Measurements from ENCODE around the gene SERHL2.
"Not testable (repeated sequence)": the region's sequence is repeated elsewhere in the genome, so short reads cannot be mapped to it uniquely, and the experiment has no call there.

SERHL2 gene

GRCh38 chr22:42552294-42552647 is 1.5 kb upstream of the SERHL2 start:
- H3K27ac Mint-ChIP-seq: not testable (repeated sequence)

DNA sequence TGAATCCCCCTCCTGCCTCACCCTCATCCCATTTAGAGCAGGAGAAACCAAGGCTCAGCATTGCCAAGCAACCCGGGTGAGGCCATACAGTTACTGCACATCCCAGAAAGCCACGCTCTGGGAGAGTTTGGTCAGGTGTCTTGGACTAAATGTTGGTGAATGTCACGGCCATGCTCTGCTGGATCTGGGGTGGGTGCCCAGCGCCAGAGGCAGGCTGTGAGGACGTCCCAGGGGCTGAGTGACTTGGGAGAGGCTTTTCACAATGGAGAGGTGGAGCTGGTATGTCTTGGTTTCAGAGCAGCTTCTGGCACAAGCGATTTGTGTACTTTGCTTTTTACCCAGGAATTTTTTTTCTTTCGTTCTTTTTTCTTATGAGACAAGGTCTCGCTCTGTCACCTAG is 6.6 kb downstream of the SERHL2 start:
- peaks cover 13% of the 10 kb centered on the region for H3K4me1 Mint-ChIP-seq
- H3K27me3 Mint-ChIP-seq: no peaks in the 10 kb centered on the region
- H3K27ac Mint-ChIP-seq: peak overlapping the region in 1 of 2 donors; percentile 49
- DNase-seq (no peak), ATAC-seq (no peak)
- H3K9me3 Mint-ChIP-seq: no peaks in the 10 kb centered on the region
- H3K4me3 Mint-ChIP-seq: no peak overlapping the region

More at GRCh38 chr22:42552294-42552647, 1.5 kb upstream of the SERHL2 start:
- not testable (repeated sequence) for H3K9me3 Mint-ChIP-seq, H3K27me3 Mint-ChIP-seq, ATAC-seq, DNase-seq
- Mint-ChIP-seq H3K4me3 (peak overlapping the region; percentile 58 to 70), H3K4me1 (peaks cover 24% of the 10 kb centered on the region)

- no peak overlapping the region for H3K4me3 Mint-ChIP-seq
- no peak for DNase-seq
- H3K27ac Mint-ChIP-seq: peak overlapping the region in 1 of 2 donors; percentile 49
- H3K27me3 Mint-ChIP-seq: no peaks in the 10 kb centered on the region
- peaks cover 13% of the 10 kb centered on the region for H3K4me1 Mint-ChIP-seq
- peak; percentile 64 for ATAC-seq
- H3K9me3 Mint-ChIP-seq: no peaks in the 10 kb centered on the region
Measured at GRCh38 chr22:42560781-42561180, 7.0 kb downstream of the SERHL2 start.

DNA sequence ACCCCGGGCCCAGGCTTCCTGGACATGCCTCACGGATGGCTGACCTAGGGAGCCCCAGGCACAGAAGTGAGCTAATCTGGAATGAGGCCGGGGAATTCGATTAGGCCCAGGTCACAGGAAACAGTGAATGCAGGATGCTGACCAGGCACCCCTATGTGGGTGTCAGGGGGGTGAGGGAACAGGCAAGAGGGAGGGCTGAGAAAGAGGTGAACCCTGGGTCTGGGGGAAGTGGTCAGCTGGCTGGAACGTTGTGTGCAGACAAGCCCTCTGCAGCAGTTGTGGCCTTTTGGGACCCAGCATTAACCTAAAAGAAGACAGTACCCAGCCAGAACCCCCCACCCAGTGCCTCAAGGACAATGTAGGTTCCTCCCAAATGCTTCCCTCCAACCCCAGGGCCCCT is 8.1 kb downstream of the SERHL2 start:
- DNase-seq: no peak
- ATAC-seq: no peak
- Mint-ChIP-seq H3K4me3 (no peak overlapping the region), H3K4me1 (peaks cover 13% of the 10 kb centered on the region), H3K27ac (peak overlapping the region in 1 of 2 donors; percentile 54), H3K27me3 (no peaks in the 10 kb centered on the region), H3K9me3 (no peaks in the 10 kb centered on the region)

- H3K4me1 Mint-ChIP-seq: peaks cover 13% of the 10 kb centered on the region
- H3K27ac Mint-ChIP-seq: no peak overlapping the region
- H3K9me3 Mint-ChIP-seq: no peaks in the 10 kb centered on the region
- ATAC-seq (no peak), DNase-seq (no peak)
- no peaks in the 10 kb centered on the region for H3K27me3 Mint-ChIP-seq
- no peak overlapping the region for H3K4me3 Mint-ChIP-seq
Measured at GRCh38 chr22:42562279-42562678, 8.5 kb downstream of the SERHL2 start.

GRCh38 chr22:42562684-42563083 is 8.9 kb downstream of the SERHL2 start:
- H3K27ac Mint-ChIP-seq: peak overlapping the region in 1 of 2 donors; percentile 59
- H3K4me1 Mint-ChIP-seq: peaks cover 13% of the 10 kb centered on the region
- no peak overlapping the region for H3K4me3 Mint-ChIP-seq
- no peaks in the 10 kb centered on the region for H3K9me3 Mint-ChIP-seq
- DNase-seq (no peak), ATAC-seq (no peak)
- no peaks in the 10 kb centered on the region for H3K27me3 Mint-ChIP-seq

GRCh38 chr22:42563943-42564342 is 10.2 kb downstream of the SERHL2 start:
- not testable (repeated sequence) for H3K27me3 Mint-ChIP-seq, H3K4me3 Mint-ChIP-seq, DNase-seq, H3K9me3 Mint-ChIP-seq, H3K27ac Mint-ChIP-seq, ATAC-seq
- H3K4me1 Mint-ChIP-seq: peaks cover 13% of the 10 kb centered on the region

DNA sequence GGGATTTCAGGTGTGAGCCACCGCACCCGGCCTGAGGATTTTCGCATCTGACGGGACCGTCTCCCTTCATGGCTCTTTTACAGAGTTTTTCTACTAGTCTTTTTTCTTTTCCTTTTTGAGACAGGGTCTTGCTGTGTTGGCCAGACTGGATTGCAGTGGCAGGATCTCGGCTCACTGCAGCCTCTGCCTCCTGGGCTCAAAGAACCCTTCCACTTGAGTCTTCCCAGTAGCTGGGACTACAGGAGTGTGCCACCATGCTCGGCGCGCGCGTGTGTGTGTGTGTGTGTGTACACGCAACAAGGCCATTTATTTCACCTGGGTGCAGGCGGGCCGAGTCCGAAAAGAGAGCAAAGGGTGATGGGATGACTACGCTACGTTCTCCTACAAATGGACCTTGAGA is 10.9 kb downstream of the SERHL2 start:
- ATAC-seq: no peak
- Mint-ChIP-seq H3K27me3 (no peaks in the 10 kb centered on the region), H3K4me1 (peaks cover 13% of the 10 kb centered on the region), H3K4me3 (no peak overlapping the region), H3K27ac (no peak overlapping the region), H3K9me3 (no peaks in the 10 kb centered on the region)
- DNase-seq: no peak

- no peak for DNase-seq
- H3K9me3 Mint-ChIP-seq: no peaks in the 10 kb centered on the region
- no peaks in the 10 kb centered on the region for H3K27me3 Mint-ChIP-seq
- peak; percentile 11 for ATAC-seq
- H3K4me1 Mint-ChIP-seq: peaks cover 10% of the 10 kb centered on the region
- no peak overlapping the region for H3K4me3 Mint-ChIP-seq
- H3K27ac Mint-ChIP-seq: no peak overlapping the region
Measured at GRCh38 chr22:42565956-42566355, 12.2 kb downstream of the SERHL2 start.

DNA sequence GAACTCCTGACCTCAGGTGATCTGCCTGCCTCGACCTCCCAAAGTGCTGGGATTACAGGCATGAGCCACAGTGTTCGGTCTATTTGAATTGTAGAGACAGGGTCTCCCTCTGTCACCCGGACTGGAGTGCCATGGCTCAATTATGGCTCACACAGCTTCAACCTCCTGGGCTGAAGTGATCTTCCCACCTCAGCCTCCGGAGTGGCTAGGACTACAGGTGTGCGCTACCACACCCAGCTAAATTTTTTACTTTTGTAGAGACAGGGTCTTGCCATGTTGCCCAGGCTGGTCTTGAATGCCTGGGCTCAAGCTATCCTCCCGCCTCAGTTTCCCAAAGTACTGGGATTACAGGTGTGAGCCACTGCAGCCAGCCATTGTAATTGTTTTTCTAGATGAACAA is 14.2 kb downstream of the SERHL2 start:
- not testable (repeated sequence) for DNase-seq, H3K4me1 Mint-ChIP-seq, H3K27me3 Mint-ChIP-seq, ATAC-seq, H3K4me3 Mint-ChIP-seq, H3K9me3 Mint-ChIP-seq
- H3K27ac Mint-ChIP-seq: peak overlapping the region in 1 of 2 donors; percentile 27

- ATAC-seq, H3K27ac Mint-ChIP-seq, H3K27me3 Mint-ChIP-seq, H3K9me3 Mint-ChIP-seq, H3K4me1 Mint-ChIP-seq, DNase-seq, H3K4me3 Mint-ChIP-seq: not testable (repeated sequence)
Measured at GRCh38 chr22:42570580-42570979, 16.8 kb downstream of the SERHL2 start.

- H3K27me3 Mint-ChIP-seq, H3K4me1 Mint-ChIP-seq, ATAC-seq, DNase-seq, H3K9me3 Mint-ChIP-seq, H3K4me3 Mint-ChIP-seq: not testable (repeated sequence)
- H3K27ac Mint-ChIP-seq: peak overlapping the region in 1 of 2 donors; percentile 34
Measured at GRCh38 chr22:42571068-42571467, 17.3 kb downstream of the SERHL2 start.

DNA sequence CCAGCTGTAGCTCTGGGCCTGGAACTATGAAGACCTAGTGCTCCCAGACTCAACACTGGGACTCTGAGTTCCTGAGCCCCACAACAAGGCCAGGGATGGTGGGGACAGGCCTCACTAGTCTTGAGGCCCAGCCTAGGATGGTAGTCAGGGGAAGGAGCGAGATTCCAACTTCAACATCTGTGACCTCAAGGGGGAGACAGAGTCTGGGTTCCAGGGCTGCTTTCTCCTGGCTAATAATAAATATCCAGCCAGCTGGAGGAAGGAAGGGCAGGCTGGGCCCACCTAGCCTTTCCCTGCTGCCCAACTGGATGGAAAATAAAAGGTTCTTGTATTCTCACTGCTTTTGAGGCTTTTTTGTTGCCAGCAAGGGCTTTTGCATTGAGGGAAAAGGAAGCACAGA is 20.3 kb downstream of the SERHL2 start:
- H3K27me3 Mint-ChIP-seq, H3K9me3 Mint-ChIP-seq, DNase-seq, ATAC-seq, H3K4me1 Mint-ChIP-seq, H3K4me3 Mint-ChIP-seq: not testable (repeated sequence)
- peak overlapping the region in 1 of 2 donors; percentile 25 for H3K27ac Mint-ChIP-seq

GRCh38 chr22:42574468-42574867 is 20.7 kb downstream of the SERHL2 start:
- H3K4me1 Mint-ChIP-seq, H3K4me3 Mint-ChIP-seq, H3K9me3 Mint-ChIP-seq, H3K27me3 Mint-ChIP-seq, DNase-seq, ATAC-seq: not testable (repeated sequence)
- peak overlapping the region in 1 of 2 donors; percentile 25 for H3K27ac Mint-ChIP-seq

DNA sequence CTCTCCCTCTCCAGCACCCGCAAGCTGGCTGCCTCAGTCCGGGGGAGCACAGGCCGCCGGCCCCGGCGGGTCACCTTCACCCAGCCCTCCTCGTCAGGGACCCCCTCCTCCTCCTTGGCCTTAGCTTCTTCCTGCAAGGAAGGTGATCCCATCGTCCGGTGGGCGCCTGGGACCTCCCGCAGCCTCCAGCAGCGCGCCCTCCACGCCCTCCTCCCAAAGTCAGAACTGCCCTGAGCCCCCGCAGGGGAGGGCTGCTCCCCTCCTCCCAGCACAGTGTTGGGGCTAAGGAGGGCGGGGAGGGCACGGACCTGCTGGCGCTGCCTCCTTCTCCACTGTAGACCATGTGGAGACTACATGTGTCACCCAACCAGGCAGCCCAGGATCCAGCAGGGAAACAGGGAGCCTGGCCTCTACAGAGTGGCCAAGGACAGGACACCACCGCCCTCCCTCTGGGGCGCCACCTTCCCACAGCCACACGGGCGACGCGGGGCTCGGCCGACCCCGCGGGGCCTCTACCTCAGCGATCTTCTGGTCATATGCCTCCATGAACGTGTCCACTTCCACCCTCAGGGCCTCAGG is 22.3 kb downstream of the SERHL2 start:
- H3K4me1 Mint-ChIP-seq, DNase-seq, H3K4me3 Mint-ChIP-seq, H3K9me3 Mint-ChIP-seq, H3K27me3 Mint-ChIP-seq: not testable (repeated sequence)
- peak overlapping the region in 1 of 2 donors; percentile 19 for H3K27ac Mint-ChIP-seq
- ATAC-seq: peak; percentile 20

GRCh38 chr22:42577141-42577540 is 23.4 kb downstream of the SERHL2 start:
- H3K27ac Mint-ChIP-seq: peak overlapping the region; percentile 12 to 74
- not testable (repeated sequence) for H3K4me3 Mint-ChIP-seq, H3K27me3 Mint-ChIP-seq, ATAC-seq, DNase-seq, H3K9me3 Mint-ChIP-seq
- H3K4me1 Mint-ChIP-seq: peaks cover 17% of the 10 kb centered on the region

- Mint-ChIP-seq H3K27ac (peak overlapping the region in 1 of 2 donors; percentile 54), H3K27me3 (no peaks in the 10 kb centered on the region), H3K4me1 (peaks cover 23% of the 10 kb centered on the region), H3K9me3 (no peaks in the 10 kb centered on the region), H3K4me3 (no peak overlapping the region)
- DNase-seq (no peak), ATAC-seq (no peak)
Measured at GRCh38 chr22:42577623-42578240, 24.0 kb downstream of the SERHL2 start.
